GF-D8 (cell line): ENCODE results near the gene MAPK10.

ENCODE experiments used
- DNase-seq: peaks from one replicate; lab custom pipeline; 2025; lab: John Stamatoyannopoulos, UW

MAPK10 gene

DNA sequence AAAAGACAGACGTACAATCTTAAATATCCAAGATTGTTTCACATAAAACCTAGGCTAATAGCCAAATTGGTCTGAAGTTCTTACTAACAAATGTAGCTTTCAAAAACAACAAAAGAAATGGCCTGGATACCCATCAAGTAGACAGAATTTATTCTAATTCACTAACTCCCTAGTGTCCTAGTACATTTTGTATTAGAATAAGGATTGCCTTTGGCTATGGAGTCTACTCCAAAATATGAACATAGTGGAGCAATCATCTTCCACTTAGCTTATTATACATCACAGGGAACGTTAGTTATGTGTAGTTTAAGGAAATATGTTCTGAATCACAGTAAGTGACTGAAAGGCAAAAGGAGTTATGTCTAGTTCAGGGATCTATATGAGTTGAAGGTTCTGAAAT, 81.7 kb downstream of the MAPK10 start:
- no peak for DNase-seq

DNA sequence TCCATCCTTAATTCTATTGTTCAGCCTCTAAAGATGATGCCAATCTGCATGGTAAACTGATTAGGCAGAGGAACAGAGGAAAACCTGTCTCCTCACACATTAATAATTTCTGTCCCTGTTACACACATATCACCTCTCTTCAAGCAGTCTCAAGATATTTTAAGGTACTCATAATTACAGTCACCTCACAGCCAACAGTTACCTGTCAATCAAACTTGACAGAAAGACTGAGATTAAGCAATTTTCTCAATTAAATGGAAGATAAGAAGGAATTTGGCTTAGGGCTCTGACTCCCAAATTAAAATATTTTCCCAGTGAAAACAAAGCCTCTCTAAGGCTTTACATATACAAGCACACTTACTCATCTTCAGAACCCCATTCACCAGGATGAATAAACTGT, 85.2 kb downstream of the MAPK10 start:
- DNase-seq, result no peak

DNA sequence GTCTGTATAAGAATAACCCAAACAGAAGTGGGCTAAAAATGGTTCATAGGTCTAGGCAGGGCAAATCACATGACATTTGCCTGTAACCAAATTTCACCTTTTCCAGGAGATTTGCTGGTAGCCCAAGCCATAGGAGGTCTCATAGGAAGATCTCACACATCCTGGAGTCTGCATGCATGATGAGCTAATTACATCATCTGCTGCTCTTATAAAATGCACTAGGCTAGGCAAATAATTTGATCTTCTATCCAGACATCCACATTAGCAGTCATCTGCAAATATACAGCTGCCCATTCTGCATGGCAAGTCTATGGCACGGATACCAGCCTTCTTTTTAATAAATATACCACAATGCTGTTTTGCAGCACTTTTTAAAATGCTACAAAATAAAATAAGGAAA, 87.2 kb downstream of the MAPK10 start:
- DNase-seq, result no peak

DNA sequence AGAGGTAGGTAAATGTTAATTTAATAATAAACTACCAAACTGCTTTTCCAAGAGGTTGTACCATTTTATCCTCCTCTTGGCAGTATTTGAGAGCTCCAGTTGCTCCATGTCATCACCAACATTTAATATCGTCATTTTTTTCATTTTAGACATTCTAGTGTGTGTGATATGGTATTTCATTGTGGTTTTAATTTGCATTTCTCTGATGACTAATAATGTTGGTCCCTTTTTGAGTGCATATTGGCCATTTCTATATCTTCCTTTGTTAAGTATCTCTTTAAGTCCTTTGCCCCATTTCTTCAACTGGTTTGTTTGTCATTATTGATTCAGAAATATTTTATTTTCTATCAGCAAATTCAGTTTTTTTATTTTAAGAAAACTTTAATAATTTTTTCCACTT, 88.8 kb downstream of the MAPK10 start:
- no peak for DNase-seq

DNA sequence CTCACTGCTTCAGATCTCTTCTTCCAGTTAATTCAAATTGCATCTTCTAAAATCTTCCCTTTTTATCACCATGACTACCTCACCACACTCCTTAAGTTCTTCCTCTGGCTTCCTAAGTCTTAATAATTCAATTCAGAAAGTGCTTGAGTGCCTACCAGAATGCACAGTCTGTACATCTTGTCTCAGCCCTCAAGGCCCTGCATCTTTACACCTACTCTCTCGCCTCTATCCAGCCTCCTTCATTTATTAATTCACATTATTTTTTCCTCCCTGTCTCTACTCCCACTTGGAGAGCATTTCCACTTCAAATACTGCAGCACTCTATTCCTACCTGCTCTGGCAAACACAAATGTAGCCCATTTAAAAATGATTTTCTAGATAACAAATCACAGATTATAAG, 90.5 kb downstream of the MAPK10 start:
- DNase-seq, result no peak

DNA sequence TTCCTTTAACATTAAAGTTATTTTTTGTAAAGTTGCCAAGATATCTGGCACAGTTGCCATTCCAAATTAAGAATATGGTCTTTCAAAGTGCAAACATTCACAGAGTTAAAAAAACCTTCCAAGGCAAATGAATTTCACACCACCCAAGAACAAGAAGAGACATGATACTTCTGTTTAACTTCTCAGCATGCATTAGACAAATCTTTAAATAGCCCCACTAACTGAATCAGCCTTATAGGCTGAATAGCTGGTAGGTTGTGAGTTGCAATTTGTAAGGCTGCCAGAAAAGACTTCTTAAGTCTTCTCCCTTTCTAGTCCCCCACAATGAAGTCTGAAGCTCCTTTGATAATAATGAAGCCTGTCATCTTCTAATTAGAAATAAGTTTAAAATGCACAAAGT, 95.6 kb downstream of the MAPK10 start:
- no peak for DNase-seq

DNA sequence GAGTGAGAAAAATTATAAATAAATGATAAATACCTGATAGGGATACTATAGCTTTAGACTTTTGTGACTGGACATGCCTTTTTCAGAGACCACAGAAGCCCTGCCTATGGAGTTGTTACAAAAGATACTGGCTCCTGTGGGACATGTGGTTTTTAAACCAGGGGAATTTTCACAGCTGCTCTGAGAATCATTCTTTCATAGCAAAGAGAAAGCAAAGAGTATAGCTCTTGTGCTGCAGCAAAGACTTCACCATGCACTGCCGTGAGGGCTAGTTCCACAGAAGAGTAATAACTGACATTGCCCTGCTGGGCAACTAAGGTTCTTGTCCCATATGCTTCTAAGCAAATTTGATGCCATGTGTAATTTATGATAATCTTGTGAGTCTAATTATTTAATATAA, 98.2 kb downstream of the MAPK10 start:
- no peak for DNase-seq

DNA sequence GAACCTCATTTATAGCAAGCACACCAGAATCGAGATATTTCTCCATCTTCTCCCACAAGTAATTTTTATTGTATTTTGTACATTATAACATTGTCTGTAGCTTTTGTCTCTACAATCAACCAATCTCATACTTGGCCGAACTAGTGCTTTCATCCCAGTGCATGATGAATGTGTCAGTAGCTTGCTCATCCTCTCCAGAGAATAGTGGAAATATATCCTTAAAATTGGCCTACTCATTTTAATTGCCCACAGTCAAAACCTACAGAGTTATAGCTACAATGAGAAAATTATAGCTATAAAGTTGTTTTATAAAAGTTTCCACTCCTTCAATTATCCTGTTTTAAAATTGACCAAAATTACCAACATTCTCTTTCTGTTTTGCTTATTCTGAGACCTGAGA, 103.8 kb downstream of the MAPK10 start:
- DNase-seq, result no peak

DNA sequence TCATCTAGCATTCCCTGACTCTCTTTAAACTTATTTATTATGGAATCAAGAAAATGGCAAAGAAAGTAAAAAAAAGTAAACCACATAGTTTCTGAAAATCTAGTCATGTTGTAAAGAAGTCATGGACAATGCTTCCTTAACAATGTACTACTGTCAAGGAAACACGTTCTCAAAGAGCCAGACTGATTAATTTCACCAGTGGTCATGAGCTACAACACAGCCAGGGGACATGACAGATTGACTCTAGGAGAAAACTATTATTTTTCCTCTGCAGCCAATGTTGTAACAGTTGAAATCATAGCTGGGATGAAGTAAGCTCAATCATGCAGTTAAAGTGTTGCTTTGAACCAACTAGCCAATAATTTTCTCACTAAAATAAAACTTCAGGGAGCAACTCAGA, 109.2 kb downstream of the MAPK10 start:
- DNase-seq, result no peak

DNA sequence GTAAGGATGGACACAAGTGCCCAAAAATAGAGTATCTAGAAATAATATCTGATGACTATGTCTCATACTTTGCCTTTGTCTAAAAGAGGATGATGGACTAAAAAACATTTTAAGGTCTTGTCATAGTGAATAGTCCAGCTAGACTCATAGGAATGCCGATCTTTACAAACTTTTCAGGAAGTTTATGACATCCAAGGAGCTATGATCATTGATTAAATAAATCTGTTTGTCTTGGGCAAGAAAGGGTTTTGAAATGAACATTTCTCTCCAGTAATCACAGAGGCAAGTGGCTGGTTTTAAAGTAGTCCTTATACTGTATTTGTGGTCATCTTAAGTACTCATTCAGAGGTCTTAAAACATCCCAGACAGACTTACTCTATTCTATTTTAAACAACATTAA, 109.8 kb downstream of the MAPK10 start:
- DNase-seq, result no peak

DNA sequence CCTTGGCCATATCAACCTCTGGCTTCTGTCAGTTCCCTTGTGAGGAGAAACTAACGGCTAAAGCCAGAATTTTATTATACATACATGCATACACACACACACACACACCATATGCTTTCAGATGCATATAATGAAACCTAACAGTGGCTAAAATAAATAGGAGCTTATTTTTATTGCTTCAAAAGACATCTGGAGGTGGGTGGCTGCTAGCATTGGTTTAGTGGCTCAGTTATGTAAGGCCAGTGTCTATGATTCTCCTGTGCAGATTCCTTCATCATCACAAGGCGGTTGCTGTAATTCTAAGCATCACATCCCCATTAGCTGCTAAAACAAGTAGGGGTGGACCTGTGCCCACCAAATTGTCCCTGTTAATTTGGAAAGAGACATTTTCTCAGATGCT, 110.8 kb downstream of the MAPK10 start:
- no peak for DNase-seq

DNA sequence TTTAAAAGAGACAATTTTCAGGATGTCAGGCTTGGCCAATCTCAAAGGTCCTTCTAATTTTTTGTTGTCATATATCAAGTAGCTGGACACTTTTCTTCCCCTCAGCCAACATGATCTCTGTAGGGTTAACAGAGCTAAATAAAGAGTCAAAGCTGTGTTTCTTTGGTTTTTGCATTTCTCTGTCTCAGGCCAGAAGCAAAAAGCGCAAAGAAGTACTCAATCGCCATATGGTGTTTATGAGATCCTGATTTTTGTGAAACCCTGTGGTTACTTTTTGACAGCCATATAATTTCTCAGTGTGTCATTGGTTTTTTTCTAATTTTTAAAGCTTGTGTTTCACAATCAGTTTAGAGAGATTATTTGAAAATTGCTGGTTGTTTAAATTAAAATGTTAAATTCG, 111.9 kb downstream of the MAPK10 start:
- no peak for DNase-seq

DNA sequence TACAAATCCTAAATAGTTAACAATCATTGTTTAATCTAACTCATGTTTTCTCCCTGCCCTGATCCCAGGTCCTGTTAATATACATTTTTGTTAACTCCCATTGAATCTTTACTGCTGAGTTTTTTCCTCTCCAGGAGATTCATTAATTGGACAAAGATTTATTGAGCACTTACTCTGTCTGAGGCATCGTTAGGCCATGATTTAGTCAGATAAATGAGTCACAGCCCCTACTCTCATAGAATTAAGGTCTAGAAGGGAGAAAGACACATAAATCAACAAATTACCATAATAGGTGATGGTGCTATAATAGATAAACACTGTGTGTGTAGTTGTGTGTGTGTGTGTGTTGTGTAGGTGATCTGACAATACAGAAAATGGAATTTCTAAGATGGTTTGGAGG, 112.5 kb downstream of the MAPK10 start:
- no peak for DNase-seq

DNA sequence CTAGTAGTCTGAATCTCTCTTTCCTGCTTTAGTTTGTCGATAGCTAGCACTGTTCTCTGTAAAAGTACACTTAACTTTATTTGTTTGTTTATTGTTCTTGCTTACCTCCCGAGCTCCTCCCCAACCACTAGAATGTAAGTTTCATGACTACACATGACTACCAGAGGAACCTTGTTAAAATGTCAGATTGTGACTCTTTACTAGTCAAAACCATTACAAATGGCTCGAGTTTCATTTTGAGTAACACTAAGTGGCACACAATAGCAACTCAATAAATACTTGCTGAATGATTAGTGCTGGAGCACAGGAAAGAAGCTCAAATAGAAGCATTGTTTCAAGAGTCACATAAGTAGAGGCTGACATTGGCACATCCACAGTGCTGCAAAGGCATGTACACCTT, 116.1 kb downstream of the MAPK10 start:
- no peak for DNase-seq

DNA sequence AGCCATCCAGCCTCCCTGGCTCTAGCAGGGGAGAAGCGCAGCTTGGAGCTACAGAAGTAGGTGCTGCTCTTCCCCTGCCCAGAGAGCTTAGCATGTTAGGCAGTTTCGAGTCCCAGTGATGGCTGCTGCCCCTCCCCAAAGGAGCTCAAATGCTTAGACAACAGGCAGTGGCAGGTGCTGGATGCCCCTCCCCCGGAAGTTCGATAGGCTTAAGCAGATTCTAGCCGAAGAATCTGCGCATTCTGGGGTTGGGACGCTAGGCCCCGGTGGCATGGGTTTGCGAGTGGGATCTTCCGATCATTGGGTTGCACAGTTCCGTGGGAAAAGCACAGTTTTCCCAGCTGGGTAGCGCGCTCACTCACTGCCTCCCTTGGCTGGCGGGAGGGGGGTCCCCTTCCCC, 117.2 kb downstream of the MAPK10 start:
- DNase-seq, result no peak

DNA sequence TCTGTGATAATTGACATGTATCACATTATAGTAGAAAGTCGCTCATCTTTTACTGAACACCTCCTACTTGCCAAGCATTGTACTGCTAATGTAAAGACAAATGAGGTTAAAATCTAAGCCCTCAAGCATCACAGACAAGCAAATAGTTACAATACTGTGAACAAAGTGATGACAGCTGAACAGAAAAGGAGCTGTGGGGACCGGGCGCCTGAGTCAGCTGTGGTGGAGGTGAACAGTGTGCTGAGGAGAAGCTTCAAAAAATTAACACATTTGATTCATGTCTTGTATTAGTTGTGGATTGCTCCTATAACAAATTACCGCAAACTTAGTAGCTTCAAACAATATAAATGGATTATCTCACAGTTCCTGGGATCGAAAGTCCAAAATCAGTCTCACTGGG, 124.3 kb downstream of the MAPK10 start:
- DNase-seq, result no peak

DNA sequence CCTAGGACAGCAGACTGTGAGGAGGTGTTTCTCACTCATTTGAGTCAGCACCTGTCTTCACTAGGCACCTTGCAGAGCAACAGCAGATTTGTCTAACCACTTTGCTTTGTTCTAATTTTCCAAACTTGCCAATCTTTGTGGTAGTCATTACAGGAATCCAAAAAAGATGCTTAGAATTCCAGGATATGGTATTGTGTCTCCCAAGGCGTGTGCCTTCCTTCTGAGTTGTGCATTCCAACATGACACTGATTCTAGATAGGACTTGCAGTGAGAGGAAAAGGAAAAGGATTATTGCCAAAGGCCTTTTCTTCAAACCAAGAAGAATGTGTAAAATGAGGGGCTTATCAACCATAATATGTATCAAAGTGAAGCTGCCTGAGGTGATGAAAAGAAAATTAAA, 126.2 kb downstream of the MAPK10 start:
- DNase-seq, result no peak

DNA sequence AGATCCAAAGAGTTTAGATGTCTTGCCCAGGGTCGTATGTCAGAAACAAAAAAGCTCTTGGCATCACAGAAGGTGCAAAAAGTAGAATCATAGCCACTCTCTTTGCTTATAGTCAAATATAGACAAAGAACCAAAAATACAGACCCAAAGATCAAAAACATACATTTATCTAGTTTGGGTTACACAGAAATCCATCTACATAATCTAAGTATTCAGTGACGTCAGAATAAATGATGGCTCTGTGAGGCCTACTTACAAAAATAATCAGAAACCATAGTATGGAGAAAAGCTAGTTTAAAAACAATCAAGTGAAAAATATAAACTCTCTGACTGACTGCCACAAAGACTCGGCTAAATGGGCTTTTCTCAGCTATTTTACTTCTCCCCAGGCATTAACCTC, 126.8 kb downstream of the MAPK10 start:
- DNase-seq, result no peak

DNA sequence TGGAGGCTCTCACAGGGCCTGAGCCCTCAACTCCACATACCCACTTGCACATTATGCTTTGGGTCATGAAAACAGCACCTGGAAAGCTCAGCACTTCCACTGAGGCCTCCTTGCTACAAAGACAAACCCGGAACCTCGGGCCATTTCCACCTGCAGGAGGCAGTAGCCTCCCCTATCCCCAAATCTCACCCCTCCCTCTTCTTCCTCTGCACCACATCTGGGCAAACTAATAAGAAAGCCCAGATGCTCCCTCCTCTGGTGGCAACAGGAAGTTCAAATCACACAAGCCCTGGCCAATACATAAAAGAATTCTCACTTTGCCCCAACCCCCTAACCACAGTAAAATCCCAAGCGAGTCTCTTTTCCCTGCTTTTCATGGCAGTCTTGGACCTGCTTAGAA, 136.4 kb downstream of the MAPK10 start:
- no peak for DNase-seq

DNA sequence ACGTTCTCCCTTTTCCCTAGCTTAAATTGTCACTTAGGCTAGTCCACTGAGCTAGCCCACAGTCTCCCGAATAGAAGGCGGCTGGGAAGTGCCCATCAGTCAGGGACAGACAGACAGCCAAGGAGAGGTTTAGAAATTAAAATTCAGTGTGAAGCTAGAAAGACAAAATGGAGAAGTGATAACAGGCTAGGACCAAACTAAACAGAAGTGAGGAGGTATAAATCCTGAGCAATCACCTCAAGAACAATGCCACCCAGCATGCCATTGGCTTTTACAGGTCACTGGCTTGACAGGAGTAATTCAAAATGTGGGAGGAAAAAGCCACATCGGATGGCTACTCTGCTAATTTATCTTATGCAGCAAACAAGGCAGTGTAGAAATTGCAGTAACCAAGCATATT, 138.9 kb downstream of the MAPK10 start:
- no peak for DNase-seq

DNA sequence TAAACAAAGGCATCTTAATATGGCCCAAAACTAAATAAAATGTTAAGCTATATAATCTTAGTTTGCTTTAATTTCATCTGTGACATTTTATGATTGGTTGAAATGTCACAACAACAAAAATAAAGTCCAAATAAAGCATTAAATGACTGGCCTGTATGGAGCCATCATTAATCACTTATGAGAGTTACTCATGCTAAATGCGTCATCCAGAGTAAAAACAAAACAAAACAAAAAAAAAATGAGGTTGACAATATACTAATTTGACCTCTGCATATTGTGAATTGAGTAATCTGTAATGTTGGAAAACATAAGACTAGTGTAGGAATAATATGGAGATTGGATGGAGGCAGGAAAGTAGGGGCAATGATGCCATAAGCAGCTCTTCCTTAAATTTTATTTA, 139.7 kb downstream of the MAPK10 start:
- DNase-seq, result no peak

DNA sequence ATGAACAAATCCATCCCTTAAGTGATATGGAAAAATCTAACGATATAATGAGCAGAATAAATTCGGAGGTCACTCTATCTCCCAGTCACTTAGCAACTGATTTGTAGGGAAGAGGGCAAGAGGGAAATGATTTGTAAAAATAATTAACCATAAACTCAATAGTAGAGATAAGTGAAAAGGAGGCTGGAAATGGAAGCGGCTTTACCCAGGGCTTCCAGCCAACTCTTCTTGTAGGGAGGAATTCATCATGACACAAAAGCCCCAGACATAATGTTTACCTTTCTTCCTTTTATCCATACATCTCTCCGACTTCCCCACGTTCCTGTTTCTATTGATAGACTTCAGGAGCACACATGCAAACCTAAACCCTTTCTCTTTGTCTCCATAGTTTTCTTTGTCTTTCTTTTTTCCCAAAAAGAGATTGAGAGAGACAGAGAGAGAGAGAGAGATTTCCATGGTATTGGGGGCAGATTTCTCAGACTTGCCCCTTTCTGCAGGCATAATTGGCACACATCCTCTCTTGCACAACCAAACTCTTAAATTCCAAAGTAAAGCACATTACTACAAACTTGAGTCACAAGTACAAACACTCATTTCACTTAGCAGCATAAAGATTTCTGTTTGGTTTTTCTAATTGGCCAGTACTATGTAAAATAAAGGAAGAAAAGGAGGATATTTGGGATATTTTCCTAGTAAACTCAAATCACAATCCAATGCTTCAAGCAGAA, 140.9 kb downstream of the MAPK10 start:
- no peak for DNase-seq

DNA sequence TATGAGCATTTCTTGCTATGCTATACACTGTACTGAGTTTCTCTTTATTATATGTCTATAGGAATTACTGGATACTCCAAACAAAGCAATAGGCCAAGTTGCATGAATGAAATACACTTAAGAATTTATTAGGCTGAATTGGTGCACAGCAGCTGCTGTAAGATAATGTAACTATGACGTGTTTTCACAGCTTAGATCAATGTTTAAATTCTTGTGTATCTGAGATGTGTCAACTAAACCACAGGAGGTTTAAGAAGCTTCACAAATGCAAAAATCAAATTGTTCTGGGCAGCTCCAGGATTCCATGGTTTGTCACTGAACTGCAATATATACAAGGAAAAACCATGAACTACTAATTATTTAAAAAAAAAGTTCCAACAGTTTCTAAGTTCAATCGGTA, 156.7 kb downstream of the MAPK10 start:
- DNase-seq, result no peak

DNA sequence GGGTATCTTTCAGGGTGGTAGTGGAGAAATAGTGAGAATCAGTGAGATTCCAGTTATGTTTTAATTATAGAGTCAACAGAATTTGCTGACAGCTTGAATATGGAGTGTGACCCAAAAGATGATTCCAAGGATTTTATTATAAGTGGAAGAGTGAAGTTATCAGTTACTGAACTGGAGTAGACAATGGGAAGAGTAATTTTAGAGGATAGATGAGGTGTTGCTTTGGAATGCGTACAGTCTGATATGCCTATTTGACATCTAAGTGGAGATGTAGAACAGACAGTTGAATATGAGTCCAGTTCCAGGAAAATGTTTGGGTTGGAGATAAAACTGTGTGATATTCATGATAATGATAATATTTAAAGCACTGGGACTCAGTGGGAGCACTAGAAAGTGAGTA, 174.2 kb downstream of the MAPK10 start:
- no peak for DNase-seq

DNA sequence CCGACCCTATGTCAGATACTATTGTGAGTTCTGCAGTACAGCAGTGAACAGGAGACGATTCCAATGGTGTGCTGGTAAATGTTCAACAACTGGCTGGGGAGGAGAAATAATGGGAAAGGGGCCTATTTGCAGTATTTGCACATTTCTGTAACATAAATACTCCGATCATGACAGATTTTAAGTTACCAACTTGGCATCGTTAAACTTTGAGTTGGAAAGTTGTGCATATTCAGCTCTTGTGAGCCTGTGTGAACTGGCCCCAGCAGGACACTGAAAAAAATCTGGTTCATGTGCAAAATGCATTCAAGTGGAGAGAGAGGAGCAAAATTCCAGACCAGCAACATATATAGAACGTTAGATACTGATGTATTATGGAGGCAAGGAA, 175.0 kb downstream of the MAPK10 start:
- no peak for DNase-seq
